ENCODE results near the gene PIKFYVE. TPM values are rescaled to one million over a fixed set of nuclear protein-coding genes. Genes with fewer than 3 reads are reported as not detected.
A peak's percentile ranks its signal among the peaks of the same experiment; 100 is the strongest.

Gene PIKFYVE
- total and polyA plus RNA-seq, 2 of the 8 experiments (the other 6 are each of a cell fraction or from before 2014, with no cell fraction given): 8.8 to 33.5 TPM

GRCh38 chr2:208268156-208268952 is 2.3 kb downstream of the PIKFYVE start:
- Histone ChIP-seq H2BK12ac (ENCODE audit: low read depth, low read length) (no peak overlapping the region), H3K56ac (replicated peaks; ENCODE audit: insufficient read length, low read depth, low read length) (no peak overlapping the region), H3K27me3 (replicated peaks in 1 of 4; ENCODE audit: control insufficient read depth in 3 of 4, extremely low read depth in 1 of 4, insufficient read depth in 3 of 4, low read length in 3 of 4) (no peaks in the 10 kb centered on the region), H3K36me3 (ENCODE audit: control insufficient read depth in 2 of 4, insufficient read depth in 4 of 4, low read length in 3 of 4) (peaks cover 0 to 21% (median 9%) of the 10 kb centered on the region in 4 experiments; a peak in 6 of 8 replicates), H3K79me2 (ENCODE audit: control insufficient read depth in 1 of 2, insufficient read depth in 2 of 2, low read length in 2 of 2) (peaks cover 7 to 45% of the 10 kb centered on the region in 2 experiments), H2BK20ac (ENCODE audit: low read length) (no peak overlapping the region), H4K8ac (ENCODE audit: extremely low read depth, insufficient read depth, low read length) (no peak overlapping the region), H3K27ac (ENCODE audit: low read depth, low read length) (no peak overlapping the region), H3K18ac (ENCODE audit: extremely low read depth, low read length) (no peak overlapping the region), H2BK15ac (ENCODE audit: low read length) (no peak overlapping the region), H3K79me1 (ENCODE audit: low read depth, low read length) (peaks cover 5% of the 10 kb centered on the region), H4K20me1 (replicated peaks in 1 of 2; ENCODE audit: control insufficient read depth in 1 of 2, insufficient read depth in 2 of 2, low read length in 2 of 2) (peaks cover 0 to 5% of the 10 kb centered on the region in 2 experiments), H3K4ac (replicated peaks; ENCODE audit: insufficient read length, low read depth, low read length) (no peak overlapping the region), H2BK5ac (ENCODE audit: low read depth, low read length) (no peak overlapping the region), H4K5ac (ENCODE audit: insufficient read length, low read depth, low read length) (no peak overlapping the region), H3K23ac (ENCODE audit: insufficient read length) (no peak overlapping the region), H2AK5ac (ENCODE audit: low read depth, low read length) (no peak overlapping the region), H2BK120ac (replicated peaks; ENCODE audit: low read depth, low read length) (no peak overlapping the region), H2AFZ (ENCODE audit: low read length) (no peak overlapping the region), H3K4me2 (ENCODE audit: insufficient read depth in 1 of 2, low read depth in 2 of 2, low read length in 2 of 2) (no peak overlapping the region; a peak in 1 of 4 replicates), H3K14ac (ENCODE audit: insufficient read length) (no peak overlapping the region), H4K91ac (replicated peaks; ENCODE audit: insufficient read length, low read length) (no peak overlapping the region), H3K9ac (replicated peaks in 1 of 4; ENCODE audit: extremely low read depth in 1 of 4, low read depth in 3 of 4, low read length in 3 of 4) (no peak overlapping the region), H3K9me3 (ENCODE audit: insufficient read depth in 2 of 2, low read depth in 1 of 2, low read length in 1 of 2) (no peaks in the 10 kb centered on the region), H3K4me1 (replicated peaks in 1 of 4; ENCODE audit: control insufficient read depth in 3 of 4, insufficient read depth in 4 of 4, low read length in 3 of 4) (peaks cover 0 to 8% (median 4%) of the 10 kb centered on the region in 4 experiments; a peak in 5 of 7 replicates), H3K23me2 (ENCODE audit: low read depth, low read length) (peaks cover 5% of the 10 kb centered on the region; the same call in 1 of the 2 replicates), H3K4me3 (ENCODE audit: extremely low read depth in 1 of 4, insufficient read depth in 2 of 4, low read depth in 3 of 4, low read length in 4 of 4) (peak overlapping the region in 1 of 4 experiments; percentile 87; a peak in 2 of 8 replicates)
- CTCF ChIA-PET (ENCODE audit: partially characterized antibody): interaction anchor here (0.6 to 5.3 kb wide), 7 partner anchors 11 to 349 kb away, joined by 3 to 32 read pairs (median 4); no protein-coding TSS in a partner anchor
- WGBS, 2 experiments (ENCODE audit: extremely low coverage in 1 of 2, insufficient coverage in 1 of 2, insufficient read length in 1 of 2, insufficient replicate concordance in 2 of 2, low coverage in 1 of 2, low lambda C conversion rate in 2 of 2, missing lambda C conversion rate in 1 of 2): 91% methylated on average over 8 of the region's 8 CpGs; no CpG with 5 or more reads in 1 of the 2 experiments
- DNase-seq (ENCODE audit: low read depth in 1 of 2, low spot score in 2 of 2): no peak
- POLR2A ChIA-PET (ENCODE audit: partially characterized antibody): interaction anchor here (1.2 to 4.9 kb wide), 3 partner anchors 10 to 15 kb away, joined by 5 to 68 read pairs (median 6); partner anchors contain the start of gene IDH1
- TF ChIP-seq CHD2 (IDR thresholded peaks at IDR 0.05; ENCODE audit: low read length) (no peak), POLR2A (IDR thresholded peaks at IDR 0.05; ENCODE audit: control extremely low read depth in 1 of 2, low read depth in 2 of 2, low read length in 2 of 2) (no peak), BCL11A (IDR thresholded peaks at IDR 0.05; ENCODE audit: low read depth in 2 of 2, low read length in 2 of 2) (no peak), ZNF274 (IDR thresholded peaks at IDR 0.05; ENCODE audit: borderline replicate concordance, extremely low read depth, low read length) (no peak), TCF12 (IDR thresholded peaks at IDR 0.05; ENCODE audit: low read depth, low read length) (no peak), MAX (IDR thresholded peaks at IDR 0.05) (no peak)
- TF ChIP-seq, protein P1, sequence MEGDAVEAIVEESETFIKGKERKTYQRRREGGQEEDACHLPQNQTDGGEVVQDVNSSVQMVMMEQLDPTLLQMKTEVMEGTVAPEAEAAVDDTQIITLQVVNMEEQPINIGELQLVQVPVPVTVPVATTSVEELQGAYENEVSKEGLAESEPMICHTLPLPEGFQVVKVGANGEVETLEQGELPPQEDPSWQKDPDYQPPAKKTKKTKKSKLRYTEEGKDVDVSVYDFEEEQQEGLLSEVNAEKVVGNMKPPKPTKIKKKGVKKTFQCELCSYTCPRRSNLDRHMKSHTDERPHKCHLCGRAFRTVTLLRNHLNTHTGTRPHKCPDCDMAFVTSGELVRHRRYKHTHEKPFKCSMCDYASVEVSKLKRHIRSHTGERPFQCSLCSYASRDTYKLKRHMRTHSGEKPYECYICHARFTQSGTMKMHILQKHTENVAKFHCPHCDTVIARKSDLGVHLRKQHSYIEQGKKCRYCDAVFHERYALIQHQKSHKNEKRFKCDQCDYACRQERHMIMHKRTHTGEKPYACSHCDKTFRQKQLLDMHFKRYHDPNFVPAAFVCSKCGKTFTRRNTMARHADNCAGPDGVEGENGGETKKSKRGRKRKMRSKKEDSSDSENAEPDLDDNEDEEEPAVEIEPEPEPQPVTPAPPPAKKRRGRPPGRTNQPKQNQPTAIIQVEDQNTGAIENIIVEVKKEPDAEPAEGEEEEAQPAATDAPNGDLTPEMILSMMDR (IDR thresholded peaks at IDR 0.05; ENCODE audit: control extremely low read depth in 1 of 3, insufficient read depth in 1 of 3, low read depth in 1 of 3, low read length in 3 of 3): no peak
- no peak for FAIRE-seq
